Type B pancreatic cell (in vitro differentiated cells): Measurements from ENCODE around the gene RPL11. TPM values are rescaled to one million over a fixed set of nuclear protein-coding genes. Genes with fewer than 3 reads are reported as not detected.

Source experiments
- DNase-seq: peaks from one replicate; pipeline ENCODE4 v3.0.0; 2021; ENCODE audit warnings: mixed read lengths; ENCODE audit not compliant: unreplicated experiment; ENCODE audit errors: extremely low spot score
- H3K27ac Mint-ChIP-seq: 2 replicates; pipeline ENCODE4 v1.8.0; 2021; ENCODE audit warnings: mild to moderate bottlenecking, mixed read lengths
- H3K27me3 Mint-ChIP-seq: 2 replicates; pipeline ENCODE4 v1.8.0; 2021; ENCODE audit warnings: mixed read lengths
- H3K36me3 Mint-ChIP-seq: 2 replicates; pipeline ENCODE4 v1.8.0; 2021; ENCODE audit warnings: mixed read lengths
- H3K4me1 Mint-ChIP-seq: one replicate; pipeline ENCODE4 v1.8.0; 2021; ENCODE audit warnings: mixed read lengths; ENCODE audit not compliant: unreplicated experiment
- H3K4me3 Mint-ChIP-seq: 2 replicates; pipeline ENCODE4 v1.8.0; 2021; ENCODE audit warnings: mild to moderate bottlenecking, mixed read lengths
- H3K9me3 Mint-ChIP-seq: 2 replicates; pipeline ENCODE4 v1.8.0; 2021; ENCODE audit warnings: mixed read lengths
- total RNA-seq: library from RNA; stranded (reverse); gene quantifications from 2 replicates; pipeline ENCODE4 v1.2.1, GENCODE V29; 2021; ENCODE audit warnings: low replicate concordance
- TF ChIP-seq, protein P1 (sequence below): fragments of 200-600 bp; sonication (generic); conservative IDR thresholded peaks from 2 replicates; pipeline ENCODE4 v1.5.0; 2021; ENCODE audit warnings: antibody characterized with exemption, mild to moderate bottlenecking

RPL11 gene
- total RNA-seq, 1 donor from 2014 or later: 1,209 TPM

DNA sequence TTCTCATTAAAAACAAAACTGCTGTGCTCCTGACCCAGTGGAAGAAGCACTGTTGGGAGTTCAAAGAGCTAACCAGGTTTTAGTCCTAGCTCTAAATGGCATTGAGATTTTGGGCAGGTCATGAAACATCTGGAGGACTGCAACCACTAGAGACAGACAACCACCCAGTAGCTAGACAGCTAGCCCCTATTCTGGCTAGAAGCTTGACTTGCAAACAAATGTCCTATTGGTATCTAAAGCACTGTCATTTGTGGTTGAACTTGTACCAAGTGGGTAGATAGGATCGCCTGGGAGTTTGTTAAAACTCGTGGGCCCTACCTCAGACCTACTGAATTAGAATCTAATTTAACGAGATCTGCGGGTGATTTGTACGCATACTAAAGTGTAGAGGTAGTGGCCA lies 6.9 kb downstream of the RPL11 start:
- H3K4me1 Mint-ChIP-seq: peaks cover 41% of the 10 kb centered on the region
- no peak overlapping the region for H3K27ac Mint-ChIP-seq
- no peaks in the 10 kb centered on the region for H3K27me3 Mint-ChIP-seq
- no peak for DNase-seq
- TF ChIP-seq, protein P1, sequence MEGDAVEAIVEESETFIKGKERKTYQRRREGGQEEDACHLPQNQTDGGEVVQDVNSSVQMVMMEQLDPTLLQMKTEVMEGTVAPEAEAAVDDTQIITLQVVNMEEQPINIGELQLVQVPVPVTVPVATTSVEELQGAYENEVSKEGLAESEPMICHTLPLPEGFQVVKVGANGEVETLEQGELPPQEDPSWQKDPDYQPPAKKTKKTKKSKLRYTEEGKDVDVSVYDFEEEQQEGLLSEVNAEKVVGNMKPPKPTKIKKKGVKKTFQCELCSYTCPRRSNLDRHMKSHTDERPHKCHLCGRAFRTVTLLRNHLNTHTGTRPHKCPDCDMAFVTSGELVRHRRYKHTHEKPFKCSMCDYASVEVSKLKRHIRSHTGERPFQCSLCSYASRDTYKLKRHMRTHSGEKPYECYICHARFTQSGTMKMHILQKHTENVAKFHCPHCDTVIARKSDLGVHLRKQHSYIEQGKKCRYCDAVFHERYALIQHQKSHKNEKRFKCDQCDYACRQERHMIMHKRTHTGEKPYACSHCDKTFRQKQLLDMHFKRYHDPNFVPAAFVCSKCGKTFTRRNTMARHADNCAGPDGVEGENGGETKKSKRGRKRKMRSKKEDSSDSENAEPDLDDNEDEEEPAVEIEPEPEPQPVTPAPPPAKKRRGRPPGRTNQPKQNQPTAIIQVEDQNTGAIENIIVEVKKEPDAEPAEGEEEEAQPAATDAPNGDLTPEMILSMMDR: no peak
- H3K36me3 Mint-ChIP-seq: peaks cover 52% of the 10 kb centered on the region
- no peaks in the 10 kb centered on the region for H3K9me3 Mint-ChIP-seq
- no peak overlapping the region for H3K4me3 Mint-ChIP-seq

DNA sequence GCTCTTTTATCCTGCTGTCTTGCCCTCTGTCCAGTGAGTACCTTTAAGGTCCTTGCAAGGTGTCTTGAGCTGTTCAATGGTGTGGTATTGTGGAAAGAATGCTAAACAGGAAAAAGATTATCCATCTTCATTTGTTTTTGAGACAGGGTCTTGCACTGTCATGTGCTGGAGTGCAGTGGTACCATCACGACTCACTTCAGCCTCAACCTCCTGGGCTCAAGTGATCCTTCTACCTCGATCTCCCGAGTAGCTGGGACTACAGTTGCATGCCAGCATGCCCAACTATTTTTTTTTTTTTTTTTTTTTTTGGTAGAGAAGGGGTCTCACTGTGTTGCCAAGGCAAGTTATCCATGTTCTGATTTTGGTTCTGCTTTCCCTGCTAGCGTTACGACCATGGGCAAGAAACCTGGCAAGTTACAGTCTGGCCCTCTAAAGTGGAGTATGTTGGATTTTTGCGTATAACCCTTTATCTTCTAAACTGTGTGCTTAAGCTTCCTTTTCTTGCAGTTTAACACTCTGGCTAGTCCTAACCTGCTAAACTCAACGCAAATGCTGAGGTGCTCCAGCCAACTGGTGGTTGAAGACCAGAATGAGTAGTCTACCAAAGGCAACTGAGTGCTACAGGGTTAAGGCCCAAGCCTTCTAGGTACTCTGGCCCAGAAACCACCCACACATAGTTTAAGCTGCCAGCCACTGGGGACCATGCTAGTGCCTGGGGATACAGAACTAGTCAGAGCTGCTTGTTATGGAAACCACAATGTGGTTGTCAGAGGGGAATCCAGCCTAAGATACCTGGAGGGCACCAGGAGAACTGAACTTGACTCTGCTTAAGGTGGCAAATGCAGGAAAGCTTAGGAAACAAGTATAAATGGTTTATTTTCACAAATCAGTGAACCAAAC lies 7.9 kb downstream of the RPL11 start:
- TF ChIP-seq, protein P1: no peak
- DNase-seq: no peak
- H3K4me1 Mint-ChIP-seq: peaks cover 32% of the 10 kb centered on the region
- H3K36me3 Mint-ChIP-seq: peaks cover 45% of the 10 kb centered on the region
- no peak overlapping the region for H3K27ac Mint-ChIP-seq
- no peak overlapping the region for H3K4me3 Mint-ChIP-seq
- no peaks in the 10 kb centered on the region for H3K9me3 Mint-ChIP-seq
- no peaks in the 10 kb centered on the region for H3K27me3 Mint-ChIP-seq

DNA sequence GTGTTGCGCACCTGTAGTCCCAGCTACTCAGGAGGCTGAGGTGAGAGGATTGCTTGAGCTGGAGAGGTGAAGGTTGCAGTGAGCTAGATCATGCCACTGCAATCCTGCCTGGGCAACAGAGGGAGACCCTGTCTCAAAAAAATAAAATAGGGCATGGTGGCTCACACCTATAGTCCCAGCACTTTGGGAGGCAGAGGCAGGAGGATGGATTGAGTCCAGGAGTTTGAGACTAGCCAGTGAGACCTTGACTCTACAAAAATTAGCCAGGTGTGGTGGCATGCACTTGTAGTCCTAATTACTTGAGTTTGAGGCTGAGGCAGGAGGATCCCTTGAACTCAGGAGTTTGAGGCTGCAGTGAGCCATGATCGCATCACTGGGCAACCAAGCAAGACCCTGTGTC lies 9.7 kb downstream of the RPL11 start:
- Mint-ChIP-seq H3K4me3 (no peak overlapping the region), H3K9me3 (no peaks in the 10 kb centered on the region), H3K36me3 (peaks cover 33% of the 10 kb centered on the region), H3K27me3 (no peaks in the 10 kb centered on the region), H3K27ac (no peak overlapping the region), H3K4me1 (peaks cover 15% of the 10 kb centered on the region)
- DNase-seq: no peak
- TF ChIP-seq, protein P1: no peak

DNA sequence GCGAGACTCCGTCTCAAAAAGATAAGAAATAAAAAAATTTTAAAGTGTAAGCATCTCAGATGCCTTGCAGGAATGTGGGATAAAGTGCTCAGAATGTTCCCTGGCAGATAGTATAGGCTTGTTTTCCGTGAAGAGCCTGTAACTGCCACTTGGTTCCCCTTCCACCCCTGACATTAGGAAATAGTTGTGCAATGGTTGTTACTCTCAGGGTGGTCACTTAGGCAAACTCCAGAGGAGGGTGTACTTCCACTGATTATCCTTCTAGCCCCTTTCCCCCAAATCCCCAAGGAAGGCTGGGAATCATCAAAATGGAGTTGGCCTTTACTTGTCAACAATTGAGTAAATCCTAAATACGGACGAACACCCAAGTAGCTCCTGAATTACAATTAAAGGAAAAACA lies 10.4 kb downstream of the RPL11 start:
- no peak for DNase-seq
- H3K27me3 Mint-ChIP-seq: no peaks in the 10 kb centered on the region
- H3K36me3 Mint-ChIP-seq: peaks cover 27% of the 10 kb centered on the region
- TF ChIP-seq, protein P1: no peak
- H3K27ac Mint-ChIP-seq: no peak overlapping the region
- H3K9me3 Mint-ChIP-seq: no peaks in the 10 kb centered on the region
- H3K4me1 Mint-ChIP-seq: peaks cover 10% of the 10 kb centered on the region
- no peak overlapping the region for H3K4me3 Mint-ChIP-seq

DNA sequence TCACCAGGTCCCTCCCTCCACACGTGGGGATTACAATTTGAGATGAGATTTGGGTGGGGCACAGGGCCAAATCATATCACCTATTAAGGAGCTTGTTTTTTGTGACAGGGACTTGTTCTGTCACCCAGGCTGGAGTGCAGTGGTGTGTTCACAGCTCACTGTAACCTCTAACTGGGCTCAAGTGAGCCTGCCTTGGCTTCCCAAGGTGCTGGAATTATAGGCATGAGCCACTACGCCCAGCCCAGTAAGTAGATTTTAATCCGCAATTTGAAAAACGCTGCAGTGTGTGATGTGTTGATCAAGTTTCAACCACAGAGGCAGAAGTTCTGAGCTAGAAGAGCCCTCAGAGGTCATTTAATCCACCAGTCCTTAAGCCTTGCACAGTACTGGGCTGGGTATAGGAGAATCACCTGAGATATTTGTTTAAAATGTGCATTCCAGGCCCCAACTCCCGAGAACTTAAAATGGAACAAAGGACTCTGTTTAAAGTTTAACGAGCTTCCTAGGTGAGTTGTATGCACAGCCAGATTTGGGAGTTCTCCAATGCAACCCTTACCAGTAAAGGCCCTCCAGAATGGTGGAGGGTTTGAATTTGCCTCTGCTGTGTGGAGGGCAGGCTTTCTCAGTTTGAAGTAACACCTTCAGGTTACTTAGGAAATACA lies 13.4 kb downstream of the RPL11 start:
- TF ChIP-seq, protein P1: no peak
- H3K27me3 Mint-ChIP-seq: no peaks in the 10 kb centered on the region
- DNase-seq: no peak
- H3K4me1 Mint-ChIP-seq: no peaks in the 10 kb centered on the region
- H3K9me3 Mint-ChIP-seq: no peaks in the 10 kb centered on the region
- H3K27ac Mint-ChIP-seq: no peak overlapping the region
- peaks cover 13% of the 10 kb centered on the region for H3K36me3 Mint-ChIP-seq
- H3K4me3 Mint-ChIP-seq: no peak overlapping the region
